Stomach (tissue), 9 donors: ENCODE data around the gene MRPL42. TPM values are rescaled to one million over a fixed set of nuclear protein-coding genes. Genes with fewer than 3 reads are reported as not detected.

Experiments
- DNase-seq, 2 donors: peaks; one replicate each; pipeline versions ENCODE4 v3.0.0 to v3.0.0-alpha.2; 2013 to 2019
- H3K27ac ChIP-seq, 5 donors: fragments of 200-600 bp in 4 of 5; sonication (generic) in 4 of 5; one replicate each; pipeline ENCODE4 v1.5.1; 2013 to 2019; ENCODE audit warnings: mild to moderate bottlenecking in 1 of 5, moderate library complexity in 1 of 5
- H3K27me3 ChIP-seq, 3 donors: fragments of 200-600 bp; sonication (generic); one replicate each; pipeline ENCODE4 v1.5.1; 2017 to 2019; ENCODE audit warnings: mixed run types in 1 of 3
- H3K36me3 ChIP-seq, 4 donors: fragments of 200-600 bp; sonication (generic); 1 replicate in 3 of 4; 2 replicates in 1 of 4; pipeline ENCODE4 v1.5.1; 2016 to 2019
- H3K4me1 ChIP-seq, 4 donors: fragments of 200-600 bp; sonication (generic); one replicate each; pipeline ENCODE4 v1.5.1; 2016 to 2019
- H3K4me3 ChIP-seq, 4 donors: fragments of 200-600 bp; sonication (generic) in 3 of 4; one replicate each; pipeline ENCODE4 v1.5.1; 2016 to 2019; ENCODE audit warnings: mild to moderate bottlenecking in 1 of 4
- H3K9me3 ChIP-seq, 4 donors: fragments of 200-600 bp; sonication (generic); one replicate each; pipeline ENCODE4 v1.5.1; 2016 to 2019
- EP300 ChIP-seq: sonication (generic); formaldehyde crosslinking; IDR thresholded peaks from one replicate; pipeline ENCODE4 v1.6.1; 2017; ENCODE audit warnings: antibody characterized with exemption
- POLR2A ChIP-seq, 4 donors: fragments of 450-650 bp; IDR thresholded peaks; one replicate each; pipeline ENCODE4 v1.6.1; 2016; ENCODE audit warnings: antibody characterized with exemption in 4 of 4, control low read depth in 2 of 4, mild to moderate bottlenecking in 1 of 4, moderate library complexity in 1 of 4
- POLR2AphosphoS5 ChIP-seq, 3 donors: sonication (generic); formaldehyde crosslinking; IDR thresholded peaks; one replicate each; pipeline ENCODE4 v1.6.1; 2016; ENCODE audit warnings: antibody characterized with exemption in 3 of 3
- WGBS, 5 donors: extraction: QIAGEN DNeasy Blood & Tissue Kit in 3 of 5; methylation state at CpG; one replicate each; pipeline versions ENCODE4 v1.1.5 to v1.1.7; 2013 to 2018; 5-methylcytosine and 5-hydroxymethylcytosine counted together
- intact Hi-C: fragments of 100-400 bp; cut with DNase I; formaldehyde crosslinking; loops from one replicate; pipeline ENCODE4 v1.15.1; 2023; ENCODE audit warnings: low total_unique reads
- polyA plus RNA-seq, 3 donors: library from polyadenylated mRNA; stranded (reverse); fragments of 200-250 nt; gene quantifications; one replicate each; pipeline ENCODE4 v1.2.3, GENCODE V29; 2013
- total RNA-seq, 5 donors: library from RNA; depleted of rRNA; stranded (reverse); fragments of >200 nt; gene quantifications; one replicate each; pipeline versions ENCODE4 v1.1.0 to v1.2.3, GENCODE V29; 2014 to 2016
- TF ChIP-seq, protein P1 (sequence below), 7 experiments: fragments of 450-650 bp in 4 of 7; fragments of 200-600 bp in 3 of 7; sonication (generic) in 3 of 7; IDR thresholded peaks; one replicate each; pipeline ENCODE4 v1.5.1; 2016 to 2019; ENCODE audit warnings: antibody characterized with exemption in 7 of 7, control low read depth in 2 of 7, mild to moderate bottlenecking in 1 of 7
- donor health status: healthy with polysubstance abuse.
- donor health status: Bipolar disorder and iron deficiency.
- donor health status: healthy.

MRPL42 gene
- total and polyA plus RNA-seq, 8 donors: 3.5 to 90.1 (median 31.2) TPM

DNA sequence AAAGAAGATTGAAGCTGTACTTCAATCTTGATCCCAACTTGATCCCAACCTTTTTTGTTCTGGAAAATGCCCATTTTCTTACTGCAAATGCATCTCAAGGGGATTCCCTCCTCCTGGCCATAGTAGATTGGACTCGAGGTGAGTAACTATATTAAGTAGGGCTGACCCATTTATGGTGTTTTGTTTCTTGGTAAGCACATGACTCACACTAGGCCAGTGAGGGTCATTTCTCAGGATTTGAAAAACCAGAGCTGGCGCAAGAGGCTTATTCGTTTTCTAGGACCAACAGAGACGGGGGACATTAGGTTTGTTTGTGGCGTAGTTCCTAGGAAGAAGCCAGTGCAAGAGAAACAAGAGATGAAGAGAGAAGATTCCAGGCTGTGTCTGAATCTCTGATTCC, 51.4 kb downstream of the MRPL42 start:
- Histone ChIP-seq H3K36me3 (no peaks in the 10 kb centered on the region), H3K9me3 (no peaks in the 10 kb centered on the region), H3K27ac (peak overlapping the region in 1 of 5 donors; percentile 47), H3K4me1 (peaks cover 0 to 18% (median 7%) of the 10 kb centered on the region in 4 donors), H3K27me3 (no peaks in the 10 kb centered on the region), H3K4me3 (no peak overlapping the region)
- 76 to 82% (median 80%) methylated on average over 5 of the region's 5 CpGs for WGBS, 5 donors
- TF ChIP-seq, protein P1, sequence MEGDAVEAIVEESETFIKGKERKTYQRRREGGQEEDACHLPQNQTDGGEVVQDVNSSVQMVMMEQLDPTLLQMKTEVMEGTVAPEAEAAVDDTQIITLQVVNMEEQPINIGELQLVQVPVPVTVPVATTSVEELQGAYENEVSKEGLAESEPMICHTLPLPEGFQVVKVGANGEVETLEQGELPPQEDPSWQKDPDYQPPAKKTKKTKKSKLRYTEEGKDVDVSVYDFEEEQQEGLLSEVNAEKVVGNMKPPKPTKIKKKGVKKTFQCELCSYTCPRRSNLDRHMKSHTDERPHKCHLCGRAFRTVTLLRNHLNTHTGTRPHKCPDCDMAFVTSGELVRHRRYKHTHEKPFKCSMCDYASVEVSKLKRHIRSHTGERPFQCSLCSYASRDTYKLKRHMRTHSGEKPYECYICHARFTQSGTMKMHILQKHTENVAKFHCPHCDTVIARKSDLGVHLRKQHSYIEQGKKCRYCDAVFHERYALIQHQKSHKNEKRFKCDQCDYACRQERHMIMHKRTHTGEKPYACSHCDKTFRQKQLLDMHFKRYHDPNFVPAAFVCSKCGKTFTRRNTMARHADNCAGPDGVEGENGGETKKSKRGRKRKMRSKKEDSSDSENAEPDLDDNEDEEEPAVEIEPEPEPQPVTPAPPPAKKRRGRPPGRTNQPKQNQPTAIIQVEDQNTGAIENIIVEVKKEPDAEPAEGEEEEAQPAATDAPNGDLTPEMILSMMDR (IDR thresholded peaks at IDR 0.05): no peak
- TF ChIP-seq POLR2A (IDR thresholded peaks at IDR 0.05): no peak
- TF ChIP-seq EP300: no peak
- TF ChIP-seq POLR2AphosphoS5 (IDR thresholded peaks at IDR 0.05): no peak
- intact Hi-C loops: no loop called here
- no peak for DNase-seq

DNA sequence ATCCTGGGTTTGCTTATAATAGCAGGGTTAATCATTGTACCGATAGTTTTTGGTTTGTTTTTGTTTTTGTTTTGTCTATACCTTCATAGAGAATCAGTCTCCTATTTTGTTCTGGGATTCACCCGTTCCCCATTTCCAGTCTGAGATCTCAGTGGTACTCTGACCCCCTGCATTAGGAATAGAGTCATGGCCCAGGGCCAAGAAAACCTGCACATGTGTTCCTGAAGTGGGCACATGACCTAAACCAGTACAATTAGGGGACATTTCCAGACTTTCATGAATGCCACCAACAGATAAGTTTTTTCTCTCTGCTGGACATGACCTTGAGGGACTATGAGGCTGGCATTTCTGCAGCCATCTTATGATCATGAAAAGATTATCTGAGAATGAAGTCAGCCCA, 52.5 kb downstream of the MRPL42 start:
- intact Hi-C loops: no loop called here
- 30 to 49% (median 37%) methylated on average over 2 of the region's 2 CpGs for WGBS, 5 donors
- Histone ChIP-seq H3K27ac (peak overlapping the region in 1 of 5 donors; percentile 1), H3K36me3 (no peaks in the 10 kb centered on the region), H3K27me3 (no peaks in the 10 kb centered on the region), H3K9me3 (no peaks in the 10 kb centered on the region), H3K4me3 (no peak overlapping the region), H3K4me1 (peaks cover 0 to 18% (median 7%) of the 10 kb centered on the region in 4 donors)
- DNase-seq: no peak
- TF ChIP-seq POLR2AphosphoS5 (IDR thresholded peaks at IDR 0.05) (no peak), EP300 (no peak), POLR2A (IDR thresholded peaks at IDR 0.05) (no peak)
- TF ChIP-seq, protein P1 (IDR thresholded peaks at IDR 0.05): no peak

DNA sequence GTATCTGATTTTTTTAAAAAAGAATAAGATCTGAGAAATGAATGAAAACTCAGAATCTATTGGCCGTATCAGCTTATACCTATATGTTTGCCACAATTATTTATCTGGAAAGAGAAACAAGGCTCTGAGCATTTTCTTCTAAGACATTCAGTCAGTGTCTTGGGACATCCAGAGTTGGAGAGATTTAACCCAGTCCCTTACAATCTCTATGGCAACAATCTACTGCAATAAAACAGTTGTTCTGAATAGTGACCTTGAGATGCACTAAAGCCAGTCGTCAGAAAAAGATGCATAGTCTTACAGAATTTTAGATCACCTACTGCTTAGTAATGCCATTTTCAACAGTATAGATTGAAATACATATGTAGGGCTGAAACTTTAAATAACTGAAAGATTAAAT, 53.1 kb downstream of the MRPL42 start:
- intact Hi-C loops: no loop called here
- Histone ChIP-seq H3K9me3 (no peaks in the 10 kb centered on the region), H3K4me3 (no peak overlapping the region), H3K27ac (peak overlapping the region in 1 of 5 donors; percentile 1), H3K4me1 (peaks cover 0 to 19% (median 7%) of the 10 kb centered on the region in 4 donors), H3K27me3 (no peaks in the 10 kb centered on the region), H3K36me3 (no peaks in the 10 kb centered on the region)
- 54 to 67% (median 64%) methylated on average over 2 of the region's 2 CpGs for WGBS, 5 donors
- TF ChIP-seq, protein P1 (IDR thresholded peaks at IDR 0.05): no peak
- TF ChIP-seq POLR2AphosphoS5 (IDR thresholded peaks at IDR 0.05): no peak
- no peak for TF ChIP-seq POLR2A (IDR thresholded peaks at IDR 0.05)
- TF ChIP-seq EP300: no peak
- peak in 1 of 2 donors; percentile 22 for DNase-seq

DNA sequence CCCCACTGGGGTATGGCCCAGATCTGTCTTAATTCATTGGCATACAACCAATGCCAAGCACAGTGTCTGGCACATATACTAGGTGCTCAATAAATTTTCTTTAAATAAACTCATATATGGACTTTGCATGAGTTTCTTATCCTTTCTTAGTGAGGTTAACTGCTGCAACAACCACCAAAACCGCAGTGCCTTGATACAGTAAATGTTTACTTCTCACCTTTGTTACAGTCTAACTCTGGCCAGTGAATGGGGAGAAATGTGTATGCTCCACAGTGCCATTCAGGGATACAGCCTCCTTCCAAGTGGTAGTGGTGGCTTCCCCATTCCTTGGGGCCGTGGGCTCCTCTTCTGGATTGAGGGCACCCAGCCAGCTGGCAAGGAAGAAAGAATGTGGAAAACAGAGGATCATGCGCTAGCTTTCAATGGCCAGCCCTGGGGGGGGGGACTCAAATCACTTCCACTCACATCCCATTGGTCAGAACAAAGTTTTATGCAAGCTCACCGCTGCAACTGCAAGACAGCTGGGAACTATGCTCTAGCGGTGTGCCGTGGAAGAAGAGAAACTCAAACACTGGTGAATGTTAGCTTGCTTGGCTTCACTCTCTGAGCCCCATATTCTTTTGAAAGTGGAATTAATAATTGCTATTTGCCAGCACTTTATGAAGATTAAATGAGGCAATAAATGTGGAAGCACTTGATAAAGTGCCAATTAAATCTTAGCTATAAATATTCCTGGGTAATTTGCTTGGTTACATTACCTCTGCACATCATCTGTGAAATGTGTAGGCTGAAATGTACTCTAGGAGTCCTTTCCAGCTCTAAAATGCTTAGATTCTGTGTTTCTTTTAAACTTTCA, 54.1 kb downstream of the MRPL42 start:
- Histone ChIP-seq H3K4me1 (peaks cover 0 to 27% (median 7%) of the 10 kb centered on the region in 4 donors), H3K9me3 (no peaks in the 10 kb centered on the region), H3K36me3 (no peaks in the 10 kb centered on the region), H3K27ac (peak overlapping the region in 3 of 5 donors; percentile 16 to 22 (median 18)), H3K27me3 (no peaks in the 10 kb centered on the region), H3K4me3 (no peak overlapping the region)
- WGBS, 5 donors: 40 to 55% (median 42%) methylated on average over 6 of the region's 6 CpGs
- TF ChIP-seq, protein P1 (IDR thresholded peaks at IDR 0.05): no peak
- peak in 1 of 3 donors; percentile 30 for TF ChIP-seq POLR2AphosphoS5 (IDR thresholded peaks at IDR 0.05)
- no peak for TF ChIP-seq POLR2A (IDR thresholded peaks at IDR 0.05)
- no peak for TF ChIP-seq EP300
- peak; percentile 45 to 72 for DNase-seq
- intact Hi-C loops: no loop called here
